ENCODE measurements around the gene B4GALT6. TPM values are rescaled to one million over a fixed set of nuclear protein-coding genes. Genes with fewer than 3 reads are reported as not detected.

Gene B4GALT6
- total RNA-seq, 1 donor from 2014 or later: 6.4 TPM

GRCh38 chr18:31647127-31647753, 37.1 kb downstream of the B4GALT6 start:
- no peak for DNase-seq (ENCODE audit: low spot score)
- intact Hi-C loops (cut with DNase I): no loop called here
- no peak for ATAC-seq

GRCh38 chr18:31646332-31647126, 37.9 kb downstream of the B4GALT6 start:
- intact Hi-C loops (cut with DNase I): no loop called here
- no peak for DNase-seq (ENCODE audit: low spot score)
- ATAC-seq: no peak

GRCh38 chr18:31645411-31645810, 39.0 kb downstream of the B4GALT6 start:
- ATAC-seq: no peak
- no peak for DNase-seq (ENCODE audit: low spot score)
- intact Hi-C loops (cut with DNase I): no loop called here

- DNase-seq (ENCODE audit: low spot score) (no peak), ATAC-seq (no peak)
- intact Hi-C loops (cut with DNase I): no loop called here
Observed at GRCh38 chr18:31643003-31643402, 41.4 kb downstream of the B4GALT6 start.

- DNase-seq (ENCODE audit: low spot score): no peak
- intact Hi-C loops (cut with DNase I): no loop called here
- ATAC-seq: no peak
Observed at GRCh38 chr18:31637445-31637844, 46.9 kb downstream of the B4GALT6 start.

- DNase-seq (ENCODE audit: low spot score) (no peak), ATAC-seq (no peak)
- intact Hi-C loops (cut with DNase I): no loop called here
Observed at GRCh38 chr18:31636387-31636786, 48.0 kb downstream of the B4GALT6 start.

- ATAC-seq (no peak), DNase-seq (ENCODE audit: low spot score) (no peak)
- intact Hi-C loops (cut with DNase I): no loop called here
Observed at GRCh38 chr18:31634331-31634713, 50.1 kb downstream of the B4GALT6 start.

GRCh38 chr18:31633392-31634330, 50.7 kb downstream of the B4GALT6 start:
- no peak for DNase-seq (ENCODE audit: low spot score)
- intact Hi-C loops (cut with DNase I): no loop called here
- ATAC-seq: no peak

GRCh38 chr18:31632356-31632755, 52.0 kb downstream of the B4GALT6 start:
- DNase-seq (ENCODE audit: low spot score): no peak
- ATAC-seq: no peak
- intact Hi-C loops (cut with DNase I): no loop called here

GRCh38 chr18:31631526-31631925, 52.9 kb downstream of the B4GALT6 start:
- ATAC-seq (no peak), DNase-seq (ENCODE audit: low spot score) (no peak)
- intact Hi-C loops (cut with DNase I): no loop called here

GRCh38 chr18:31630549-31630948, 53.8 kb downstream of the B4GALT6 start:
- intact Hi-C loops (cut with DNase I): no loop called here
- ATAC-seq: no peak
- no peak for DNase-seq (ENCODE audit: low spot score)

- ATAC-seq (no peak), DNase-seq (ENCODE audit: low spot score) (no peak)
- intact Hi-C loops (cut with DNase I): no loop called here
Observed at GRCh38 chr18:31626409-31626808, 58.0 kb downstream of the B4GALT6 start.

GRCh38 chr18:31624892-31625640, 59.3 kb downstream of the B4GALT6 start:
- ATAC-seq: no peak
- intact Hi-C loops (cut with DNase I): no loop called here
- no peak for DNase-seq (ENCODE audit: low spot score)

GRCh38 chr18:31619291-31619690, 65.1 kb downstream of the B4GALT6 start:
- ATAC-seq: no peak
- DNase-seq (ENCODE audit: low spot score): no peak
- intact Hi-C loops (cut with DNase I): no loop called here

GRCh38 chr18:31618801-31619200, 65.6 kb downstream of the B4GALT6 start:
- DNase-seq (ENCODE audit: low spot score): no peak
- ATAC-seq: no peak
- intact Hi-C loops (cut with DNase I): no loop called here

- intact Hi-C loops (cut with DNase I): no loop called here
- DNase-seq (ENCODE audit: low spot score) (no peak), ATAC-seq (no peak)
Observed at GRCh38 chr18:31617031-31617717, 67.2 kb downstream of the B4GALT6 start.

GRCh38 chr18:31616586-31616985, 67.8 kb downstream of the B4GALT6 start:
- no peak for DNase-seq (ENCODE audit: low spot score)
- ATAC-seq: no peak
- intact Hi-C loops (cut with DNase I): no loop called here

GRCh38 chr18:31614044-31614443, 70.3 kb downstream of the B4GALT6 start:
- no peak for DNase-seq (ENCODE audit: low spot score)
- intact Hi-C loops (cut with DNase I): no loop called here
- no peak for ATAC-seq

Measured in sciatic nerve (tissue), 2 donors.